Umbilical cord (tissue), 2 donors: ENCODE data around the gene YIPF4. TPM values are rescaled to one million over a fixed set of nuclear protein-coding genes. Genes with fewer than 3 reads are reported as not detected.
"Not testable (repeated sequence)": the region's sequence is repeated elsewhere in the genome, so short reads cannot be mapped to it uniquely, and the experiment has no call there.

Source experiments
- DNase-seq: peaks from one replicate; pipeline ENCODE4 v3.0.0-alpha.2; 2015; ENCODE audit warnings: low spot score
- total RNA-seq: library from RNA; depleted of rRNA; stranded (reverse); fragments of >200 nt; gene quantifications from one replicate; pipeline ENCODE4 v1.2.3, GENCODE V29; 2014; ENCODE audit warnings: low replicate concordance; ENCODE audit not compliant: insufficient read depth

The YIPF4 gene
- total RNA-seq, result 51.5 TPM

- peak; percentile 97 for DNase-seq
Observed at GRCh38 chr2:32277674-32278477, at the start of gene YIPF4. YIPF4 (plus strand) TSS chr2:32277904; CDS start chr2:32278156, 252 bp downstream.

GRCh38 chr2:32228181-32228580 lies 49.5 kb upstream of the YIPF4 start:
- no peak for DNase-seq

DNA sequence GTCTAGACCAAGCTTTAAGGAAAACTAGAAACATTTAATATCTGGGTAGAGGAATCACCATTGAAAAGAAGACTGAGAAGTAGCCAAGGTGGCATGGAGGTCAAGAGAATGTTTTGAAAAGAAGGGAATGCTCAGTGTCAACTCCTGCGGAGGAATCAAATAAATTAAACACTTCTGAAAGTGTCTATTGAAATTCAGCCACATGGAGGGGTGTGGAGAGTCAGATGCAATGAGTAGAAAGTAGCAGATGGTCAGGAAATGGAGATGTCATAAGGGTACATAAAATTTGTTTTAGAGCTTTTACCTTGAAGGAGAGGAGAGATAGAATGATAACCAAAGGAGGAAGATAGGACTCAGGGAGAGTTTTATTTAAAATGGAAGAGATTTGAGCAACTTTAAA lies 48.1 kb upstream of the YIPF4 start:
- DNase-seq, result no peak

DNA sequence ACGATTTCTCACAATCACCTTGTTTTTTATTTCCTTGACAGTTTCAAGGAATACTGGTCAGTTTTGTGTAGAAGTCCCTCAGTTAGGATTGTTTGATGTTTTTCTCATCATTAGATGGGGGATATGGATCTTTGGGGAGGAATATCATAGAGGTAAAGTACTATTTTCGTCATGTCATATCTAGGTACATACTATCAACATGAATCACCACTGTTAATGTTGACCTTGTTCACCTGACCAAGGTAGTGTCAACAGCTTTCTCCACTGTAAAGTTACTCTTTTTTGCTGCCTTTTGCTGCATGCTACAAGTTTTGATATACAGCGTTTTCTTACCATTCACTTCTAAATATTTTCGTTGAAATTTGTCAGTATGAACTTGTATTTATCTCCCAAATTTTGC lies 45.7 kb upstream of the YIPF4 start:
- DNase-seq, result no peak

DNA sequence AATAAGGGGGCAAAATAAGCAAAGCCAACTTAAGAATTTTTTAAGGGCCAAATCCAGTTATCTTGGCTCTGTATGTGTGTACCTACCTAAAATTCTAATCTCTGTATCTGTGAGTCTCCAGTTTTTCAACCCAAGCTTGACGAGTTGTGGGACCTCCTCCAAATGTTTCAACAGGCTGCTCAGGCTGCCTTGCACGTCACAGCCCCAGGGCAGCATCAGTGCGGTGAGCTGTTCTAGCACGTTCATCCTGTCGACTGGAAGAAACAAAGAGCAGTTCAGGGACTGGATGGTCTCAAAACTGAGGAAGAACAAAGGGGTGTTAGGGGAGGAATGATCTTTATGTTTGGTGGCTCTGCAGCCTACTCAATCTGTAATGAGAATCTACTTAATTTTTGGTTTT lies 42.4 kb upstream of the YIPF4 start:
- DNase-seq, result peak; percentile 81

GRCh38 chr2:32237488-32237887 lies 40.2 kb upstream of the YIPF4 start:
- no peak for DNase-seq

GRCh38 chr2:32237996-32238395 lies 39.7 kb upstream of the YIPF4 start:
- no peak for DNase-seq

GRCh38 chr2:32242331-32242730 lies 35.4 kb upstream of the YIPF4 start:
- no peak for DNase-seq

DNA sequence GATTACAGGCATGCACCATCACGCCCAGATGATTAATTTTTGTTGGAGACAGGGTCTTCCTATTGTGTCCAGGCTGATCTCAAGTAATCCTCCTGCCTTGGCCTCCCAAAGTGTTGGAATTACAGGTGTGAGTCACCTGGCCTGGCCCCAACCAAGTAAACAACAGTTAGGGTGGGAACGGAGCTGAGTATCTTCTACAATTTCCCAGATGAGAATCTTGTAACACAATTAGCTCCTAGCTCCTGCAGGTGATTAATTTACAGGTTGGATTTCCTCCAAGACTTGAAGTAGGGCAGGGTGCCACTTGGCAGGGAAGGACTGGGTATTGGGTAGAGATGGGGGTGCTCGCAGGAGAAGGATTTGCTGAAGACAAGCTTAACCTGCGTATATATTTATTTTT lies 30.8 kb upstream of the YIPF4 start:
- no peak for DNase-seq

GRCh38 chr2:32248299-32248698 lies 29.4 kb upstream of the YIPF4 start:
- no peak for DNase-seq

DNA sequence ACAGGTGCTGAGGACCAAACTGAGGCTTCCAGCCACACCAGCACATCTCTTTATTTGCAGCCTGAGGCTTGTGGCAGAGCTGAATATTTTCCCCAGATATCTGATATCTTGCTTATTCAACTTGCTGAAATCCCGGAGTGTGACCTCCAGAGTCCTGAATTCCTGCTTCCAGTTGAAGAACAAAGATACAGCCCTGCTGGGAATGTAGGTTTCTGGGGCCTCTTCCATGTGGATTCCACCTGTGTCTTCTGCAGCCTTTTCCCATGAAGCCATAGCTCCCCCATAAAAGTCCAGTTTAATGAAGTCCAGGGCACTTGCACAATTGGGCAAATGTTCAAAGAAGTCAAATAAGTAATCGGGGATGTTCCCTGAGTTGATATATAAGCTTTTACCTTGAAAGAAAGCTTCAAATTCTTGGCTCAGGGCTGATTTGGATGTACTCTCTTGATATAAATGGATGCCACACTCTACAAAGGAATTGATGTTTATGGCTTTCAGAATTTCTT lies 27.9 kb upstream of the YIPF4 start:
- DNase-seq, result no peak

DNA sequence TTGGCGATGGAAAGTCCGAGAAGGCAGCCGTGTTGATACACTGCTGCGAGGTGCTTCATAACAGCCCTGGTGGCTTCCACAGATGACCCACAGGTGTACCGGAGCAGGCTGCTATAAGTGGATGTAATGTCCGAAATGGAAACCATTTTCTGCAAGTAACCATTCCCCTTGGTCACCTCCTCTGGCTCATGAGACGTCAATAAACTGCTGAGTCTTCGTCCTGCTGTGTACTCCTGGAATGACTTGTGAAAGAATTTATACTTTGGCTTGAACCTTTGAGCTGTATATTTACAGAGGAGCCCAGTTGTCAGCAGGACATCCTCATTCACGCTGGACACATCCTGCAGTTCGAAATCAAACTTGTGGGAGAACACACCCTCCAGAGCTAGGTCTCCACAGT lies 27.4 kb upstream of the YIPF4 start:
- DNase-seq, result no peak

- no peak for DNase-seq
Observed at GRCh38 chr2:32258242-32258641, 19.5 kb upstream of the YIPF4 start.

GRCh38 chr2:32260376-32260775 lies 17.3 kb upstream of the YIPF4 start:
- no peak for DNase-seq

- peak; percentile 35 for DNase-seq
Observed at GRCh38 chr2:32262105-32262504, 15.6 kb upstream of the YIPF4 start.

GRCh38 chr2:32264422-32265105 lies 13.1 kb upstream of the YIPF4 start, which contains the start of gene NLRC4:
NLRC4 (minus strand) TSS chr2:32264886; CDS start chr2:32256775, 8,111 bp downstream.
- DNase-seq, result peak; percentile 13

- DNase-seq, result no peak
Observed at GRCh38 chr2:32271063-32271462, 6.6 kb upstream of the YIPF4 start.

GRCh38 chr2:32272279-32272678 lies 5.4 kb upstream of the YIPF4 start:
- no peak for DNase-seq

GRCh38 chr2:32274289-32274688 lies 3.4 kb upstream of the YIPF4 start:
- DNase-seq, result no peak

- not testable (repeated sequence) for DNase-seq
Observed at GRCh38 chr2:32275790-32276189, 1.9 kb upstream of the YIPF4 start.

DNA sequence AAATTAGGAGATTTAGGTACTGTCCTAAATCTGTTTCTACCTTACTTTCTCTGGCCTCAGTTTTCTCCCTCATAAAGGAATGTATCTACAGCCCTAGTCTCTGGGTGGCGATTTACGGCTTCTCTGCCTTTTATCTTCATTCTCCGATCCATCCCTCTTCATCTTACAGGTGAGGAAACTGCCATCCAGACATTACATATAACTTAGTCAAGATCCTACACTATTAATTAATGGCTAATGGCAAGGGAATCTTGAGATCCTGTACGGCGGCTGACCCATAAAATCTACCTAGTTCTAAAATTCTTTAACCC lies 386 bp upstream of the YIPF4 start:
- DNase-seq, result no peak

GRCh38 chr2:32278478-32278853 lies 762 bp downstream of the YIPF4 start:
- no peak for DNase-seq

DNA sequence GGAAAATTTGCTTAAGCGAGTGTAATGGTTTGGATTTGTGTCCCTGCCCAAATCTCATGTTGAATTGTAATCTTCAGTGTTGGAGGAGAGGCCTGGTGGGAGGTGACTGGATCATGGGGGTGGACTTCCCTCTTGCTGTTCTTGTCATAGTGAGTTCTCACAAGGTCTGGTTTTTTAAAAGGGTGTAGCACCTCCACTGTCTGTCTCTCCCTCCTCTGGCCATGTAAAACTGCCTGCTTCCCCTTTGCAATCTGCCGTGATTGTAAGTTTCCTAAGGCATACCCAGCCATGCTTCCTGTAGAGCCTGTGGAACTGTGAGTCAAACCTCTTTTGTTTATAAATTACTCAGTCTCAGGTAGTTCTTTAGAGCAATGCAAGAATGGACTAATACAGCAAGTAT lies 6.6 kb downstream of the YIPF4 start:
- DNase-seq, result no peak
